ENCODE data around the gene CA9.

The CA9 gene

DNA sequence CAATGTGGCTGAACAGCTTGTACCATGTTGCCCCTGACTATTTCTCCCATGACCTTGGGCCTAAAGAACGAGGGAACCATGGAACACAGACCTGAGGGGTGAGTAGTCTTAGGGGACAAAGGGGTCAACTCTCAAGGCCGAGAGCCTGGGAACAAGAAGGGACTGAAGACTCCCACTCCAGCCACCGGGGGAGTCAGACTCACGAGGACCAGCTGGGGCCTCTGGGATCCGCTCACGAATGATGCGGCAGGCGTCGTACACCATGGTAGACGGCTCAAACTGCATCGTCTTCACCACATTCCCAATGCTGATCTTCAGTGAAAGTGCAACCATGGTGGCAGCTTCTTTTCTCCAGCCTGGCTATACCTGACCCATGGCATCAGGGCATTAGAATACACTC, 51.6 kb downstream of the CA9 start:
- no peak for TF ChIP-seq CTCF (IDR thresholded peaks at IDR 0.05; ENCODE audit: low read depth, low read length)
- no peak for DNase-seq (ENCODE audit: low read depth, low spot score)
- in situ Hi-C loops (cut with HindIII; ENCODE audit: low sequenced_read_pairs), result no loop called here
- H3K4me3 ChIP-seq (ENCODE audit: low read depth, low read length), result no peak overlapping the region

GRCh38 chr9:35726931-35727330, 53.2 kb downstream of the CA9 start:
- H3K4me3 ChIP-seq (ENCODE audit: low read depth, low read length), result no peak overlapping the region
- TF ChIP-seq CTCF (IDR thresholded peaks at IDR 0.05; ENCODE audit: low read depth, low read length), result peak; percentile 18

DNA sequence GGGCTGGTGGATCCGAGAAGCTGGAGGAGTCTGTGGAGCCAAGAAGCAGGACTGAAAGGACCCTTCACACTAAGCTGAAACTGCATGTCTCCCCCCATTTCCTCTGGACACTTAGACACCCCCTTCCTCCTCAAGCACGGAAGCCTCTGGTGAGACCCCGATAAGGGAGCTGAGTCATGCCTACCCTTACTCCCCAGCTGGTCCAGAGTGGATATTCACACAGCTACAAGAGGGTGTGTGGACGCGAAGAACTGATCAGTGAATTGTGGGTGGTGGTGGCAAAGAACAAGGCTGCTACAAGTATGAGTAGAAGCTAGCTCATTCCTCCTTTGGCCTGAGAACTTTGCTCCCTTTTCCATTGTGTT, 53.9 kb downstream of the CA9 start:
- peak overlapping the region; percentile 38 for H3K4me3 ChIP-seq (ENCODE audit: low read depth, low read length)
- in situ Hi-C loops (cut with HindIII; ENCODE audit: low sequenced_read_pairs), result no loop called here
- TF ChIP-seq CTCF (IDR thresholded peaks at IDR 0.05; ENCODE audit: low read depth, low read length), result no peak
- no peak for DNase-seq (ENCODE audit: low read depth, low spot score)

More at GRCh38 chr9:35726931-35727330, 53.2 kb downstream of the CA9 start:
- peak; percentile 48 for DNase-seq (ENCODE audit: low read depth, low spot score)
- in situ Hi-C loops (cut with HindIII; ENCODE audit: low sequenced_read_pairs), result no loop called here

DNA sequence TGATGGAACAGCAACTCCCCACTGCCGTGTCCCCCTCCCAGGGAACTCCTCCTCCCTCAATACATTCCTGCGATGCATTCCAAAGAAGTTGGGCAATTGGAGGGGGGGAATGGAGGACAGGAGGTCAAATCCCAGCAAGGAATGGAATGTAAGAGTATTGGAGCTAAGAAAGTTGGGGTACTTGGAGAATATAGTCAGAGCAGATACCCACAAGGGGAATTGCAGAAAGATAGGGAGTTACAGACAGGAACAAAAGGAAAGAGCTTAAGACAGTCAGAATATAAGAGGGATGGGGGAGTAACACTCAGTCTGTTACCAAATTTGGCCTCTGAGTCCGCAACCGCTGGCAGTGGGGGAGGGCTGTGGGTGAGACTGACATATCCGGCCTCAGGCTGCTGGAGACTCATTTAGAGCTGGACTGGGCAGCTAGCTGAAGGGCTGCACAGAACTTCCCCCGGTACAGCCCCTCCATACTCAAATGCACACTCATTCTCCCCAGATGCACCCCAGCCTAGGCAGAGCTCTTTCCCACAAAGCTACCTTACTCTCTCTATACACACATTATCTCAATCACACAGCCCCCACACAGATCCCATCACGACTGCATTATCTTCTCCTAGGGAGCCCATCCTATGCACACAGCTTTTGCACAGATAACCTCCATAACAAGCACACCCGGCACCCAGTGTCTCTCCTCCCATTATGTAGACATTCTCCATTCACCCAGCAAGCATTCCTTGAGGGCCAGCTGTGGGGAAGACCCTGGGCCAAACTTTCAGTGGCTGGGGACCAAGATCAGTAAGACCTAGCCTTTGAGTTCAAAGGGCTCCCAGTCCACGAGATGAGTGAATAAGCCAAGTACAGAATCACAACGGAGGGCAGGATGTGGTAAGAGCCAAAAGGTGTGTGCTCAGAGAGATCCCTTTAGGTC, 54.6 kb downstream of the CA9 start:
- H3K4me3 ChIP-seq (ENCODE audit: low read depth, low read length), result peak overlapping the region; percentile 38
- in situ Hi-C loops (cut with HindIII; ENCODE audit: low sequenced_read_pairs), result no loop called here
- peak; percentile 87 for DNase-seq (ENCODE audit: low read depth, low spot score)
- no peak for TF ChIP-seq CTCF (IDR thresholded peaks at IDR 0.05; ENCODE audit: low read depth, low read length)

- no peak for DNase-seq (ENCODE audit: low read depth, low spot score)
- in situ Hi-C loops (cut with HindIII; ENCODE audit: low sequenced_read_pairs), result no loop called here
- peak overlapping the region; percentile 93 for H3K4me3 ChIP-seq (ENCODE audit: low read depth, low read length)
- TF ChIP-seq CTCF (IDR thresholded peaks at IDR 0.05; ENCODE audit: low read depth, low read length), result no peak
These were observed 55.4 kb downstream of the CA9 start for GRCh38 chr9:35729101-35729500.

- peak overlapping the region; percentile 93 for H3K4me3 ChIP-seq (ENCODE audit: low read depth, low read length)
- DNase-seq (ENCODE audit: low read depth, low spot score), result peak; percentile 75
- TF ChIP-seq CTCF (IDR thresholded peaks at IDR 0.05; ENCODE audit: low read depth, low read length), result peak; percentile 68
- in situ Hi-C loops (cut with HindIII; ENCODE audit: low sequenced_read_pairs), result no loop called here
These were observed 56.2 kb downstream of the CA9 start for GRCh38 chr9:35729700-35730485.

Data from astrocyte of the spinal cord (primary cell).